Measurements from ENCODE around the gene MAP7D1.

- TF ChIP-seq CTCF (IDR thresholded peaks at IDR 0.05), result no peak
- TF ChIP-seq POLR2A (IDR thresholded peaks at IDR 0.05), result no peak
Observed at GRCh38 chr1:36223381-36223995, 67.5 kb downstream of the MAP7D1 start.
